DND-41 (cell line): ENCODE measurements around the gene CACNA2D3.

Experiments
- EZH2 ChIP-seq: IDR thresholded peaks from 3 replicates; pipeline ENCODE4 v1.6.1; 2012; ENCODE audit warnings: borderline replicate concordance, low read depth, mild to moderate bottlenecking, moderate library complexity, low read length, inconsistent platforms; ENCODE audit not compliant: severe bottlenecking
- TF ChIP-seq, protein P1 (sequence below): IDR thresholded peaks from 2 replicates; pipeline ENCODE4 v1.5.1; 2012; ENCODE audit warnings: borderline replicate concordance, low read length, moderate library complexity, mild to moderate bottlenecking; ENCODE audit not compliant: poor library complexity, severe bottlenecking; ENCODE audit errors: extremely low read depth

DNA sequence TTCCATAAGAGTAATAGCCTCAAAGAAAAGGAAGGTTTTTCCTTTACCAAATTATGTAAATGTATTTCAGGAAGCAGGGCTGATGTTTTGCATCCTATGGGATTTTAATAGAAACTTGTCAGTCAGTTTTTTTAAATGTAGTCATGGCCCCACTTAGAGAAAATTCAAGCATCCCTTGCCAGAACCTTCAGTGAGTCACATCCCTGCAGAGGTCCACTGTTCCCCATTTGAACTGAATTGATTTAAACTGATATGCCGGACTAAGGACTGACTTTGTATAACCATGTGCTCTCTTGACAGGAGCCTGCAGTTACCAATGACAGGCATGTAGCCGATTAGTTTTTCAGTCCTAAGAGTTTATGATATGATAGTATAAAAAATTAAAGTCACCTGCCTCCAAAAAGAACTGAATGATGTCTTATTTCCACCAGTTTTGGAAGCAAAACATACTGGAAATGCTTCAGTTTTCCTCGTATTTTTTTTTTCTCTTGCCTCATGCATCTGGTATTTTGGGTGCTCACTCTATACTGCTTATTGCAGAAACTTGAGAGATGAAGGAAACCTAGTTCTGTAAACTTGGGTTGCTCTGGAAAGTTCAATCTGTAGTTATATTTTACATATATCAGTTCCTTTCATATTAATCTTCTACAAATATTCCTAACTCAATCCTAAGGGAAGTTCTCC lies 774.8 kb downstream of the CACNA2D3 start:
- TF ChIP-seq, protein P1, sequence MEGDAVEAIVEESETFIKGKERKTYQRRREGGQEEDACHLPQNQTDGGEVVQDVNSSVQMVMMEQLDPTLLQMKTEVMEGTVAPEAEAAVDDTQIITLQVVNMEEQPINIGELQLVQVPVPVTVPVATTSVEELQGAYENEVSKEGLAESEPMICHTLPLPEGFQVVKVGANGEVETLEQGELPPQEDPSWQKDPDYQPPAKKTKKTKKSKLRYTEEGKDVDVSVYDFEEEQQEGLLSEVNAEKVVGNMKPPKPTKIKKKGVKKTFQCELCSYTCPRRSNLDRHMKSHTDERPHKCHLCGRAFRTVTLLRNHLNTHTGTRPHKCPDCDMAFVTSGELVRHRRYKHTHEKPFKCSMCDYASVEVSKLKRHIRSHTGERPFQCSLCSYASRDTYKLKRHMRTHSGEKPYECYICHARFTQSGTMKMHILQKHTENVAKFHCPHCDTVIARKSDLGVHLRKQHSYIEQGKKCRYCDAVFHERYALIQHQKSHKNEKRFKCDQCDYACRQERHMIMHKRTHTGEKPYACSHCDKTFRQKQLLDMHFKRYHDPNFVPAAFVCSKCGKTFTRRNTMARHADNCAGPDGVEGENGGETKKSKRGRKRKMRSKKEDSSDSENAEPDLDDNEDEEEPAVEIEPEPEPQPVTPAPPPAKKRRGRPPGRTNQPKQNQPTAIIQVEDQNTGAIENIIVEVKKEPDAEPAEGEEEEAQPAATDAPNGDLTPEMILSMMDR: no peak
- no peak for TF ChIP-seq EZH2
